Neural cell (in vitro differentiated cells): Measurements from ENCODE around the gene NLRC3. TPM values are rescaled to one million over a fixed set of nuclear protein-coding genes. Genes with fewer than 3 reads are reported as not detected.

Experiments used
- H2AFZ ChIP-seq: fragments of 200-600, 300-800 bp; sonication (generic), shearing (Covaris generic); 2 replicates; pipeline ENCODE4 v1.6.0; 2014; ENCODE audit warnings: low read depth, mild to moderate bottlenecking, antibody characterized with exemption, low read length, moderate library complexity
- H3F3A ChIP-seq: fragments of 200-600 bp; shearing (Covaris generic); 2 replicates; pipeline ENCODE4 v1.6.1; 2016; ENCODE audit warnings: mild to moderate bottlenecking, moderate library complexity, mixed read lengths, antibody characterized with exemption, low read length; ENCODE audit not compliant: insufficient read depth, poor library complexity, severe bottlenecking
- H3K27ac ChIP-seq: fragments of 200-600, 300-800 bp; sonication (generic), shearing (Covaris generic); 2 replicates; pipeline ENCODE4 v1.5.1; 2014; ENCODE audit warnings: mild to moderate bottlenecking, low read length, moderate library complexity
- H3K27me3 ChIP-seq: fragments of 300-800, 200-600 bp; sonication (generic), shearing (Covaris generic); 2 replicates; pipeline ENCODE4 v1.6.0; 2014; ENCODE audit warnings: mild to moderate bottlenecking, low read depth, low read length, moderate library complexity; ENCODE audit not compliant: insufficient read depth
- H3K36me3 ChIP-seq: fragments of 300-800, 200-600 bp; sonication (generic), shearing (Covaris generic); 2 replicates; pipeline ENCODE4 v1.5.1; 2014; ENCODE audit warnings: mild to moderate bottlenecking, antibody characterized with exemption, low read length, moderate library complexity; ENCODE audit not compliant: insufficient read depth
- H3K4me2 ChIP-seq: fragments of 300-800, 200-600 bp; sonication (generic), shearing (Covaris generic); 2 replicates; pipeline ENCODE4 v1.6.0; 2014; ENCODE audit warnings: mild to moderate bottlenecking, low read length
- H3K4me3 ChIP-seq: fragments of 300-800, 200-600 bp; sonication (generic), shearing (Covaris generic); 2 replicates; pipeline ENCODE4 v1.5.1; 2014; ENCODE audit warnings: mild to moderate bottlenecking, low read length, moderate library complexity
- H3K79me2 ChIP-seq: fragments of 200-600 bp; shearing (Covaris generic); replicated peaks from 2 replicates; pipeline ENCODE4 v1.6.0; 2014; ENCODE audit warnings: mild to moderate bottlenecking, low read length, moderate library complexity; ENCODE audit not compliant: insufficient read depth
- H3K9ac ChIP-seq: fragments of 300-800, 200-600 bp; sonication (generic), shearing (Covaris generic); 2 replicates; pipeline ENCODE4 v1.6.1; 2016; ENCODE audit warnings: mild to moderate bottlenecking, low read length, mixed read lengths
- H3K9me2 ChIP-seq: fragments of 200-600 bp; shearing (Covaris generic); 2 replicates; pipeline ENCODE4 v1.6.1; 2016; ENCODE audit warnings: mild to moderate bottlenecking, low read length, mixed read lengths; ENCODE audit not compliant: insufficient read depth
- H3K9me3 ChIP-seq: fragments of 200-600, 300-800 bp; sonication (generic), shearing (Covaris generic); 2 replicates; pipeline ENCODE4 v1.6.1; 2016; ENCODE audit warnings: mild to moderate bottlenecking, mixed run types, low read length, moderate library complexity, mixed read lengths
- H4K20me1 ChIP-seq: fragments of 200-600 bp; shearing (Covaris generic); 2 replicates; pipeline ENCODE4 v1.6.1; 2016; ENCODE audit warnings: mild to moderate bottlenecking, mixed run types; ENCODE audit not compliant: insufficient read depth
- EP300 ChIP-seq: fragments of 450-650 bp; conservative IDR thresholded peaks from 2 replicates; pipeline ENCODE4 v1.6.1; 2014; ENCODE audit warnings: antibody characterized with exemption, mild to moderate bottlenecking, moderate library complexity; ENCODE audit not compliant: poor library complexity, severe bottlenecking
- EZH2 ChIP-seq: fragments of 200-600, 300-800 bp; shearing (Covaris generic), sonication (generic); IDR thresholded peaks from 2 replicates; pipeline ENCODE4 v1.6.1; 2014; ENCODE audit warnings: antibody characterized with exemption, low read length, borderline replicate concordance, mild to moderate bottlenecking; ENCODE audit not compliant: insufficient read depth, poor library complexity, severe bottlenecking
- MXI1 ChIP-seq: fragments of 450-650 bp; conservative IDR thresholded peaks from 2 replicates; pipeline ENCODE4 v1.6.1; 2014; ENCODE audit warnings: antibody characterized with exemption, mild to moderate bottlenecking; ENCODE audit not compliant: poor library complexity, severe bottlenecking
- POLR2AphosphoS5 ChIP-seq: IDR thresholded peaks from 2 replicates; pipeline ENCODE4 v1.6.1; 2012
- RAD21 ChIP-seq: fragments of 450-650 bp; conservative IDR thresholded peaks from 2 replicates; pipeline ENCODE4 v1.6.1; 2014; ENCODE audit warnings: antibody characterized with exemption, mild to moderate bottlenecking, moderate library complexity
- SMC3 ChIP-seq: fragments of 450-650 bp; conservative IDR thresholded peaks from 2 replicates; pipeline ENCODE4 v1.6.1; 2014; ENCODE audit warnings: antibody characterized with exemption, mild to moderate bottlenecking, moderate library complexity; ENCODE audit not compliant: poor library complexity
- TAF1 ChIP-seq: IDR thresholded peaks from 2 replicates; pipeline ENCODE4 v1.6.1; 2012; ENCODE audit warnings: low read depth
- polyA plus RNA-seq: library from polyadenylated mRNA; depleted of rRNA; stranded (reverse); fragments of >200 nt; gene quantifications from 2 replicates; pipeline ENCODE4 v1.2.3, GENCODE V29; 2014
- TF ChIP-seq, protein P1 (sequence below): fragments of 450-650 bp; IDR thresholded peaks from 2 replicates; pipeline ENCODE4 v1.5.1; 2014; ENCODE audit warnings: antibody characterized with exemption, mild to moderate bottlenecking, moderate library complexity; ENCODE audit not compliant: poor library complexity, severe bottlenecking
- TF ChIP-seq, protein P2 (sequence below): IDR thresholded peaks from 2 replicates; pipeline ENCODE4 v1.6.1; 2012; ENCODE audit warnings: borderline replicate concordance

The NLRC3 gene
- polyA plus RNA-seq, 1 donor from 2014 or later: 0.57 TPM

DNA sequence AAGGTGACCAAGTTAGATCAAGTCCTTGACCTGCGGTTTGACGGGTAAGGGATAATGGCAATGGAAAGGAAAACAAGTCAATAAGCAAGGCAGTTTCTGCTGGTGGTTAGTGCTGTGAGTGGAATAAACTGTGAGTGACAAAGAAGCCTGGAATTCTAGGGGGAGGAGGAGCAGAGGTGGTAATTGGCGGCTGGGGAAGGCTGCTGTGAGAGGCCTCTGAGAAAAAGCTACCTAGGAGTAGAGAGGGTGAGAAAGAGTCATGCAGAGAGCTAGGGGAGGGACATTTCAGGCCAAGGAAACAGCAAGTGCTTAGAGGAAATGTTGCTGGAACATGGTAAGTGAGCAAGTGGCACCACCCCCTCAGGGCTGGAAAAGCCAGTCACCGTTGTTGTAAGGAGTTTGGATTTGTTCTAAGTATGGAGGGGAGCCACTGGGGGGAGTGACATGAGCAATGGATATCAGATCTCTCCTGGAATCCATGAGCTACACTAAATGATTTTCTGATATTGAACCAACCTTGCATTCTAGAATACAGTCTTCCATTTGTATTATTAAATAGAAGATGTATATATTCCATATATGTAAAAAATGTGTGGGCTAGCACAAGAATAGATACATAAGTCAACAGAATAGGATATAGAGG lies 6.7 kb downstream of the NLRC3 start:
- TF ChIP-seq POLR2AphosphoS5 (no peak), RAD21 (no peak), TAF1 (no peak), SMC3 (no peak), MXI1 (no peak), EZH2 (no peak), EP300 (no peak)
- TF ChIP-seq, protein P1, sequence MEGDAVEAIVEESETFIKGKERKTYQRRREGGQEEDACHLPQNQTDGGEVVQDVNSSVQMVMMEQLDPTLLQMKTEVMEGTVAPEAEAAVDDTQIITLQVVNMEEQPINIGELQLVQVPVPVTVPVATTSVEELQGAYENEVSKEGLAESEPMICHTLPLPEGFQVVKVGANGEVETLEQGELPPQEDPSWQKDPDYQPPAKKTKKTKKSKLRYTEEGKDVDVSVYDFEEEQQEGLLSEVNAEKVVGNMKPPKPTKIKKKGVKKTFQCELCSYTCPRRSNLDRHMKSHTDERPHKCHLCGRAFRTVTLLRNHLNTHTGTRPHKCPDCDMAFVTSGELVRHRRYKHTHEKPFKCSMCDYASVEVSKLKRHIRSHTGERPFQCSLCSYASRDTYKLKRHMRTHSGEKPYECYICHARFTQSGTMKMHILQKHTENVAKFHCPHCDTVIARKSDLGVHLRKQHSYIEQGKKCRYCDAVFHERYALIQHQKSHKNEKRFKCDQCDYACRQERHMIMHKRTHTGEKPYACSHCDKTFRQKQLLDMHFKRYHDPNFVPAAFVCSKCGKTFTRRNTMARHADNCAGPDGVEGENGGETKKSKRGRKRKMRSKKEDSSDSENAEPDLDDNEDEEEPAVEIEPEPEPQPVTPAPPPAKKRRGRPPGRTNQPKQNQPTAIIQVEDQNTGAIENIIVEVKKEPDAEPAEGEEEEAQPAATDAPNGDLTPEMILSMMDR: no peak
- TF ChIP-seq, protein P2, sequence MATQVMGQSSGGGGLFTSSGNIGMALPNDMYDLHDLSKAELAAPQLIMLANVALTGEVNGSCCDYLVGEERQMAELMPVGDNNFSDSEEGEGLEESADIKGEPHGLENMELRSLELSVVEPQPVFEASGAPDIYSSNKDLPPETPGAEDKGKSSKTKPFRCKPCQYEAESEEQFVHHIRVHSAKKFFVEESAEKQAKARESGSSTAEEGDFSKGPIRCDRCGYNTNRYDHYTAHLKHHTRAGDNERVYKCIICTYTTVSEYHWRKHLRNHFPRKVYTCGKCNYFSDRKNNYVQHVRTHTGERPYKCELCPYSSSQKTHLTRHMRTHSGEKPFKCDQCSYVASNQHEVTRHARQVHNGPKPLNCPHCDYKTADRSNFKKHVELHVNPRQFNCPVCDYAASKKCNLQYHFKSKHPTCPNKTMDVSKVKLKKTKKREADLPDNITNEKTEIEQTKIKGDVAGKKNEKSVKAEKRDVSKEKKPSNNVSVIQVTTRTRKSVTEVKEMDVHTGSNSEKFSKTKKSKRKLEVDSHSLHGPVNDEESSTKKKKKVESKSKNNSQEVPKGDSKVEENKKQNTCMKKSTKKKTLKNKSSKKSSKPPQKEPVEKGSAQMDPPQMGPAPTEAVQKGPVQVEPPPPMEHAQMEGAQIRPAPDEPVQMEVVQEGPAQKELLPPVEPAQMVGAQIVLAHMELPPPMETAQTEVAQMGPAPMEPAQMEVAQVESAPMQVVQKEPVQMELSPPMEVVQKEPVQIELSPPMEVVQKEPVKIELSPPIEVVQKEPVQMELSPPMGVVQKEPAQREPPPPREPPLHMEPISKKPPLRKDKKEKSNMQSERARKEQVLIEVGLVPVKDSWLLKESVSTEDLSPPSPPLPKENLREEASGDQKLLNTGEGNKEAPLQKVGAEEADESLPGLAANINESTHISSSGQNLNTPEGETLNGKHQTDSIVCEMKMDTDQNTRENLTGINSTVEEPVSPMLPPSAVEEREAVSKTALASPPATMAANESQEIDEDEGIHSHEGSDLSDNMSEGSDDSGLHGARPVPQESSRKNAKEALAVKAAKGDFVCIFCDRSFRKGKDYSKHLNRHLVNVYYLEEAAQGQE: no peak
- H3K4me3 ChIP-seq: no peak overlapping the region
- no peak overlapping the region for H2AFZ ChIP-seq
- no peaks in the 10 kb centered on the region for H3K9me3 ChIP-seq
- H3K4me2 ChIP-seq: no peak overlapping the region
- no peak overlapping the region for H3K27ac ChIP-seq
- no peak overlapping the region for H3K9ac ChIP-seq
- H3K27me3 ChIP-seq: no peaks in the 10 kb centered on the region
- no peaks in the 10 kb centered on the region for H3F3A ChIP-seq
- H3K9me2 ChIP-seq: no peaks in the 10 kb centered on the region
- H4K20me1 ChIP-seq: no peaks in the 10 kb centered on the region
- no peaks in the 10 kb centered on the region for H3K79me2 ChIP-seq
- no peaks in the 10 kb centered on the region for H3K36me3 ChIP-seq

GRCh38 chr16:3569851-3570250 lies 7.4 kb downstream of the NLRC3 start:
- no peak overlapping the region for H2AFZ ChIP-seq
- H3F3A ChIP-seq: no peaks in the 10 kb centered on the region

More at GRCh38 chr16:3569851-3570250, 7.4 kb downstream of the NLRC3 start:
- Histone ChIP-seq H3K36me3 (no peaks in the 10 kb centered on the region), H3K27me3 (no peaks in the 10 kb centered on the region), H3K9me3 (no peaks in the 10 kb centered on the region), H3K4me3 (no peak overlapping the region), H3K4me2 (no peak overlapping the region), H3K27ac (no peak overlapping the region), H3K9ac (no peak overlapping the region), H3K79me2 (no peaks in the 10 kb centered on the region), H3K9me2 (no peaks in the 10 kb centered on the region), H4K20me1 (no peaks in the 10 kb centered on the region)
- TF ChIP-seq, protein P1: no peak
- TF ChIP-seq EP300 (no peak), EZH2 (no peak), RAD21 (no peak), SMC3 (no peak)
- TF ChIP-seq, protein P2: no peak
